Mesendoderm (in vitro differentiated cells): ENCODE measurements around the gene STEEP1.
A peak's percentile ranks its signal among the peaks of the same experiment; 100 is the strongest.
"Not testable (repeated sequence)": the region's sequence is repeated elsewhere in the genome, so short reads cannot be mapped to it uniquely, and the experiment has no call there.

Experiments used
- DNase-seq: peaks from one replicate; pipeline ENCODE4 v3.0.0; 2013
- H2AK5ac ChIP-seq: 2 replicates; pipeline ENCODE4 v1.6.1; 2013; ENCODE audit warnings: low read length, inconsistent platforms
- H2BK120ac ChIP-seq: 2 replicates; pipeline ENCODE4 v1.6.1; 2013; ENCODE audit warnings: low read depth, mild to moderate bottlenecking, low read length, moderate library complexity, mixed read lengths
- H2BK15ac ChIP-seq: replicated peaks from 2 replicates; pipeline ENCODE4 v1.6.1; 2013; ENCODE audit warnings: low read depth, mild to moderate bottlenecking, moderate library complexity
- H2BK5ac ChIP-seq: 2 replicates; pipeline ENCODE4 v1.6.1; 2013; ENCODE audit warnings: low read length, inconsistent platforms
- H3K18ac ChIP-seq: 2 replicates; pipeline ENCODE4 v1.6.1; 2013; ENCODE audit warnings: mild to moderate bottlenecking, low read length, mixed read lengths
- H3K23ac ChIP-seq: one replicate; pipeline ENCODE4 v1.6.1; 2013; ENCODE audit warnings: low read length
- H3K27ac ChIP-seq: 2 replicates; pipeline ENCODE4 v1.5.1; 2013; ENCODE audit warnings: low read depth, mild to moderate bottlenecking, inconsistent platforms, low read length, moderate library complexity
- H3K27me3 ChIP-seq: 2 replicates; pipeline ENCODE4 v1.6.1; 2013; ENCODE audit warnings: low read length, control low read depth, mild to moderate bottlenecking, inconsistent platforms; ENCODE audit not compliant: insufficient read depth, poor library complexity
- H3K36me3 ChIP-seq: 2 replicates; pipeline ENCODE4 v1.6.1; 2013; ENCODE audit warnings: low read length, inconsistent platforms; ENCODE audit not compliant: control insufficient read depth, insufficient read depth
- H3K4ac ChIP-seq: one replicate; pipeline ENCODE4 v1.6.1; 2013; ENCODE audit warnings: low read depth, mild to moderate bottlenecking, low read length, moderate library complexity
- H3K4me1 ChIP-seq: 2 replicates; pipeline ENCODE4 v1.6.1; 2013; ENCODE audit warnings: low read depth, low read length, inconsistent platforms; ENCODE audit not compliant: control insufficient read depth
- H3K4me2 ChIP-seq: 2 replicates; pipeline ENCODE4 v1.6.1; 2013; ENCODE audit warnings: low read length
- H3K4me3 ChIP-seq: 2 replicates; pipeline ENCODE4 v1.5.1; 2013; ENCODE audit warnings: mild to moderate bottlenecking, low read length
- H3K56ac ChIP-seq: one replicate; pipeline ENCODE4 v1.6.1; 2013; ENCODE audit warnings: low read length
- H3K79me1 ChIP-seq: 2 replicates; pipeline ENCODE4 v1.6.1; 2013; ENCODE audit warnings: low read length, inconsistent platforms
- H3K79me2 ChIP-seq: 2 replicates; pipeline ENCODE4 v1.6.1; 2013; ENCODE audit warnings: mild to moderate bottlenecking, low read length; ENCODE audit not compliant: control insufficient read depth, insufficient read depth
- H3K9ac ChIP-seq: 2 replicates; pipeline ENCODE4 v1.6.1; 2013; ENCODE audit warnings: low read length, inconsistent platforms
- H4K5ac ChIP-seq: one replicate; pipeline ENCODE4 v1.6.1; 2013; ENCODE audit warnings: low read length
- H4K8ac ChIP-seq: one replicate; pipeline ENCODE4 v1.6.1; 2013; ENCODE audit warnings: low read depth, mild to moderate bottlenecking, control low read depth, low read length, moderate library complexity
- WGBS: extraction: QIAGEN DNeasy Blood & Tissue Kit; methylation state at CpG from one replicate; pipeline ENCODE4 v1.1.7; 2013; ENCODE audit warnings: low lambda C conversion rate, missing lambda C conversion rate; ENCODE audit not compliant: insufficient coverage; ENCODE audit errors: extremely low coverage; 5-methylcytosine and 5-hydroxymethylcytosine counted together

STEEP1 gene

DNA sequence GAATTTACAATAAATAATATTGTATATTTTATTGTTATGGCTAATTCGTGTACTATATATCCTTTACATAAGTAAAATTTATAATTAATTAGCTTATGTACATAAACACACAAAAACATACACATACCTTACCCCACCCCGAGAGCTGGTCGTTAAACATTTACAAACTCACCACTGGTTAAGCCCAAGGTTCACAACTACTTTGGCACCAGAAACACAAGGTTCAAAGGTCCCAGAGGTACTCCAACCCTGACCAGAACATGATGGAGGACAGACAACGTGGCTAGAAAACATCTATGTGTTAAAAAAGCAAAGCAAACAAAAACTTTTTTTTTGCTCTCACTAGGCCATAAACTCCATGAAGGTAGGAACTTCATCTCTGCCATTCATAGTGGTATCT is 59.3 kb downstream of the STEEP1 start:
- no peak for DNase-seq
- H3K27me3 ChIP-seq = no peaks in the 10 kb centered on the region
- H3K27ac ChIP-seq = no peak overlapping the region
- no peak overlapping the region for H3K23ac ChIP-seq
- H3K18ac ChIP-seq = no peak overlapping the region
- no peak overlapping the region for H3K4ac ChIP-seq
- H3K4me3 ChIP-seq = no peak overlapping the region
- no peak overlapping the region for H3K9ac ChIP-seq
- no peaks in the 10 kb centered on the region for H3K36me3 ChIP-seq
- no peak overlapping the region for H4K8ac ChIP-seq
- H3K4me1 ChIP-seq = no peaks in the 10 kb centered on the region
- WGBS = no CpG with 5 or more reads among the region's 4 CpGs
- no peak overlapping the region for H4K5ac ChIP-seq
- H3K79me2 ChIP-seq = no peaks in the 10 kb centered on the region
- no peak overlapping the region for H2BK5ac ChIP-seq
- no peak overlapping the region for H3K4me2 ChIP-seq
- no peak overlapping the region for H2BK15ac ChIP-seq
- no peak overlapping the region for H2AK5ac ChIP-seq
- no peaks in the 10 kb centered on the region for H3K79me1 ChIP-seq
- no peak overlapping the region for H3K56ac ChIP-seq
- no peak overlapping the region for H2BK120ac ChIP-seq

DNA sequence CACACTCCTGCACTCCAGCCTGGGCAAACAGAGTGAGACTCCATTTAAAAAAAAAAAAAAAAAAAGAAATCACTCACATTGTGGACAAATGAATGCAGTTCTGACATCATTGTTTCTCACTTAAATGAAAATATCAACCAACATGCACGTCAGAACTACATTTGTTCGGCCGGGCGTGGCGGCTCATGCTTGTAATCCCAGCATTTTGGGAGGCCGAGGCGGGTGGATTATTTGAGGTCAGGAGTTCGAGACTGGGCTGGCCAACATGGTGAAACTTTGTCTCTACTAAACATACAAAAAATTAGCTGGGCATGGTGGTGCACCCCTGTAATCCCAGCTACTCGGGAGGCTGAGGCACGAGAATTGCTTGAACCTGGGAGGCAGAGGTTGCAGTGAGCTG is 60.1 kb downstream of the STEEP1 start:
- not testable (repeated sequence) for H4K5ac ChIP-seq, H3K23ac ChIP-seq, H3K56ac ChIP-seq, DNase-seq, H3K18ac ChIP-seq, H3K27me3 ChIP-seq, H3K4ac ChIP-seq, H2BK5ac ChIP-seq, H3K4me2 ChIP-seq, H2AK5ac ChIP-seq, H3K4me3 ChIP-seq, H3K9ac ChIP-seq, H3K36me3 ChIP-seq, H3K4me1 ChIP-seq, H4K8ac ChIP-seq, H2BK15ac ChIP-seq, H2BK120ac ChIP-seq, H3K79me1 ChIP-seq, H3K27ac ChIP-seq, H3K79me2 ChIP-seq
- no CpG with 5 or more reads among the region's 10 CpGs for WGBS

DNA sequence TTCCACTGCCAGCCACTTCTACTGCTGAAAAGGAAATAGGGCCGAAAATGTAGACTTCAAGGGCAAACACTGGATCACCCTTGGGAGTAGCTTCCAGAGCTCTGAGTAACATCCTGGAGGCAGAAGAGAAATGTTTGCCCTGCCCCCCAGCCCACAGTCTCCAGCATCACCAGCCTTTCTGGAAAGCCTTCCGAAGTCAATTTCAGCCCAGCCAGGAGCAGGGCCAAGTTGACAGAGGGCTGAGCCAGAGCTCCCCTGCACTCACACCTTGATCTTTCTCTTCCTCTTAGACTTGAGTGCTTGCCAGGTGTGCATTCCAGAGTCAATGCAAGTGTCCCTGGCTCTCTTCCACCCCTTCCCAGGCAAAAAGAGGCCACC is 61.7 kb downstream of the STEEP1 start:
- Histone ChIP-seq H3K18ac (no peak overlapping the region), H2BK15ac (no peak overlapping the region), H3K56ac (no peak overlapping the region), H3K27ac (no peak overlapping the region), H3K23ac (no peak overlapping the region), H3K4me3 (no peak overlapping the region), H3K27me3 (no peaks in the 10 kb centered on the region), H2AK5ac (no peak overlapping the region), H3K9ac (no peak overlapping the region), H2BK120ac (no peak overlapping the region), H3K4ac (no peak overlapping the region), H3K4me2 (no peak overlapping the region), H3K4me1 (no peaks in the 10 kb centered on the region), H3K36me3 (no peaks in the 10 kb centered on the region), H2BK5ac (no peak overlapping the region), H3K79me1 (no peaks in the 10 kb centered on the region), H3K79me2 (no peaks in the 10 kb centered on the region), H4K5ac (no peak overlapping the region), H4K8ac (no peak overlapping the region)
- no CpG with 5 or more reads among the region's 2 CpGs for WGBS
- DNase-seq = peak; percentile 53

DNA sequence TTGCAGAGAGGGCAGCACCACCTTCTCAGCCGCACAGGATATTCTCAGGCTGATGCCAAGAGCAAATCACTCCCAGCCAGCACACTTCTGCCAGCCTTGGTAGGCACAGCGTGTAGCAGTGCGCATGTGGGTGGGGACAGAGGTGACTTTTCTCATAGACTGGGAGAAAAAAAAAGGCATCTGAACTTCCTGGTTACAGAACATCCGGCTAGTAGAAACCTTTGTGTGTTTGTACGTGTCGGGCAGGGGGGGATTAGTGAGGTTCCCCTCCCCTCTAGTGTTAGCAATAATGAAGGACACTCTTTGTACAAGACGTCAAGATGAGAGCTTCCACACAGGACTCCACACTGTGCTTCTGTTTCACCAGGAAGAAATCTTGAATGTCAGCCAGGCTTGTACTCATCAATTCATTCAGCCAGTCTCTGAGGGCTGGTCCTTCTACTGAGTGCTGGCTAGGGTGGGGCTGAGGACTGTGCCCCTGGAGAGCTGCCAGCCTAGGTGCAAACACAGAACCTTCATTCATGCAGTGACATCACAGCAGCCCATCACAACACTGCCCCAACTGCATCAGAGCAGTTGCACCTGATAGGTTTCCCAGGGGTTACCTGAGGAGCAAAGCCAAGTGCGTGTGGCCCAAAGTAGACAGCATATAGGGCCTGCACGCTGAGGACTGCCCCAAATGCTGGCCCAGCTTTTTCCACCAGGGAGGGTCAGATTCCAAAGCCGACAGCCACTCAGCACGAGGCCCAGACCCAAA is 62.3 kb downstream of the STEEP1 start:
- Histone ChIP-seq H3K56ac (no peak overlapping the region), H3K27me3 (no peaks in the 10 kb centered on the region), H2BK5ac (no peak overlapping the region), H3K4me2 (no peak overlapping the region), H3K4me3 (no peak overlapping the region), H2BK15ac (no peak overlapping the region), H3K27ac (no peak overlapping the region), H3K36me3 (no peaks in the 10 kb centered on the region), H2BK120ac (no peak overlapping the region), H3K79me1 (no peaks in the 10 kb centered on the region), H3K79me2 (no peaks in the 10 kb centered on the region), H3K23ac (no peak overlapping the region), H3K4me1 (no peaks in the 10 kb centered on the region), H2AK5ac (no peak overlapping the region), H3K4ac (no peak overlapping the region), H4K5ac (no peak overlapping the region), H3K18ac (no peak overlapping the region), H4K8ac (no peak overlapping the region), H3K9ac (no peak overlapping the region)
- no CpG with 5 or more reads among the region's 11 CpGs for WGBS
- DNase-seq = no peak

DNA sequence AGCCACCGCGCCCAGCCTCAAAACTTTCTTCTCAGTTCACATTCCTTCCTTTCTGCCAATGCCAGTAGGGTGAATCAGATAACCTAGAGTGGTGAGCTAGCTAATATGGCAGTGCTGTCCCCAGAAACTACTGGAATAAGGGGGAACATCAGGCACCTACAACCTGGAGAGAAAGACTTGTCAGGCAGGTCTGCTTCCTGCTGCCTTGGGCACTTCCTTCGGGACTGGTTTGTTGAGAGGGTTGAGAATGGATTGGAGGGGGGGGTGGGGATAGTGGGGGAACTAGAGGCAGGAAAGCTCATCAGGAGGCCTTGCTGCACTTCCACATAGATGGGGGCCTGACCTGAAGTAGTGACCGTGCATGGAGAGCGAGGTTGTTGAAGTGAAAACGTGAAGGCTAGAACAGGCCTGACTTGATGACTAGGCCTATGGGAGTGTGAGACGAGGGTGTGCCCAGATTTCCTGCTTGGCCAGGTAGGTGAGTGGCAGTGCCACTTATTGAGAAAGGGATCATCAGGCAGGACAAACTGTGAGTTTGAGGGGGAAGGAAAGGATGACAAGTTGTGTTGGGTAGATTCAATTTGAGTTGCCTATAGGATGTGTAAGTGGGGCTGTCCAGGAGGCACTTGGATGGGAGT is 63.6 kb downstream of the STEEP1 start:
- Histone ChIP-seq H2AK5ac (no peak overlapping the region), H3K36me3 (no peaks in the 10 kb centered on the region), H3K18ac (no peak overlapping the region), H3K4me1 (no peaks in the 10 kb centered on the region), H3K4me3 (no peak overlapping the region), H2BK120ac (no peak overlapping the region), H3K23ac (no peak overlapping the region), H4K5ac (no peak overlapping the region), H3K27me3 (no peaks in the 10 kb centered on the region), H3K9ac (no peak overlapping the region), H3K4ac (no peak overlapping the region), H3K27ac (no peak overlapping the region), H3K79me2 (no peaks in the 10 kb centered on the region), H4K8ac (no peak overlapping the region), H2BK15ac (no peak overlapping the region), H2BK5ac (no peak overlapping the region), H3K4me2 (no peak overlapping the region), H3K56ac (no peak overlapping the region), H3K79me1 (no peaks in the 10 kb centered on the region)
- no peak for DNase-seq
- no CpG with 5 or more reads among the region's 7 CpGs for WGBS
